Superior temporal gyrus (tissue), 1 donor: ENCODE results near the gene WDR1.

Source experiments
- DNase-seq: peaks from one replicate; pipeline ENCODE4 v3.0.0-alpha.2; 2016; ENCODE audit errors: extremely low spot score

The WDR1 gene

DNA sequence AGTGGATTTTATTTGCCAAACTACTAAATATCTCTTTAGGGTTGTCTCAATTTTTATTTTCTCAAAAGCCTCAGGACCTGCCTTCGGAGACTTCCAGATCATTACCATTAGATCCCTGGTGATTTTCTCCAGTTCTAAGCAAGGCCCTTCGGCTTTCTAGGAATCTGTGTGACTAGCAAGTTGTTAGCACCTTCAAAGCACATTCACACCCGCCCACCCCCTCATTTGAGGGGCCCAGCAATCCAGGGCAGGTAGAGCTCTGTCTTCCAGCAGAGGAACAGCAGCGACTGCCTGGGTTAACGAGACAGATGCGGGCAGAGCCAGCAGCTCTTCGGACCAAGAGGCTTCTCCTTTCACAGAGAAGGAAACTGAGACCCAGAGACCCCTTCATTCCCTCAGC is 2.0 kb downstream of the WDR1 start:
- no peak for DNase-seq

GRCh38 chr4:10114147-10114546 is 2.5 kb downstream of the WDR1 start:
- DNase-seq, result no peak

- DNase-seq, result no peak
Measured at GRCh38 chr4:10113362-10114047, 3.1 kb downstream of the WDR1 start.

- DNase-seq, result no peak
Measured at GRCh38 chr4:10112658-10113284, 3.8 kb downstream of the WDR1 start.

- DNase-seq, result no peak
Measured at GRCh38 chr4:10111067-10111801, 5.4 kb downstream of the WDR1 start.

DNA sequence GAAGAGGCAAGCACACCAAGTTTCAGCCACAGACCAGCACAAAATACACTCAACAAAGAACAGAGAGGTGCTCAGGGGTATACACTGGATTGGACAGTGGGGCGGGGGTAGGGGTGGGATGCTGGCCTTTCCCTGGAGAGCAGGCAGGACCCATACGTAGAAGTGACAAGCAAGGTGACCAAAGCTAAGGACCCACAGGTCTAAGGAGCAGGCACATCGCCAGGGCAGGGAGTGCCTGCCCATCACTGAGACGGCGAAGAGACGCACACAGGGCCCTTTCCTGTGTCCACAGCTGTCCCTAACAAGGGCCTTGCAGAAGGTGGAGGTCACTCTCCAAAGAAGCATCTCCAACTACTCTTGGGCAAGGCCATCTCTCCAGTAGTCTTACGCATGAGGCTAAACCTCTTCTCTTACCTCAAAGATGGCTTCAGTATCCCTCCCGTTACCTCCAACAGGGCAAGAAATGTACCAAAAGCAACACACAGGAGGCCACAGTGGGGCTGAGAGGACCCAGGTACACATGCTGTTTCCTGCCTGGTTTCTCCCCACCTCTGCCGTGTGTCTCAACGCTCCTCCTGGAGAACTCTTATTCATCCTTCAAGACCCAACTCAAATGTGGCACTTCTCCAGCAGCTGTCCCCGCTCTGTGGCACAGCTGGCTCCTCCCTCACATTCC is 6.5 kb downstream of the WDR1 start:
- no peak for DNase-seq

DNA sequence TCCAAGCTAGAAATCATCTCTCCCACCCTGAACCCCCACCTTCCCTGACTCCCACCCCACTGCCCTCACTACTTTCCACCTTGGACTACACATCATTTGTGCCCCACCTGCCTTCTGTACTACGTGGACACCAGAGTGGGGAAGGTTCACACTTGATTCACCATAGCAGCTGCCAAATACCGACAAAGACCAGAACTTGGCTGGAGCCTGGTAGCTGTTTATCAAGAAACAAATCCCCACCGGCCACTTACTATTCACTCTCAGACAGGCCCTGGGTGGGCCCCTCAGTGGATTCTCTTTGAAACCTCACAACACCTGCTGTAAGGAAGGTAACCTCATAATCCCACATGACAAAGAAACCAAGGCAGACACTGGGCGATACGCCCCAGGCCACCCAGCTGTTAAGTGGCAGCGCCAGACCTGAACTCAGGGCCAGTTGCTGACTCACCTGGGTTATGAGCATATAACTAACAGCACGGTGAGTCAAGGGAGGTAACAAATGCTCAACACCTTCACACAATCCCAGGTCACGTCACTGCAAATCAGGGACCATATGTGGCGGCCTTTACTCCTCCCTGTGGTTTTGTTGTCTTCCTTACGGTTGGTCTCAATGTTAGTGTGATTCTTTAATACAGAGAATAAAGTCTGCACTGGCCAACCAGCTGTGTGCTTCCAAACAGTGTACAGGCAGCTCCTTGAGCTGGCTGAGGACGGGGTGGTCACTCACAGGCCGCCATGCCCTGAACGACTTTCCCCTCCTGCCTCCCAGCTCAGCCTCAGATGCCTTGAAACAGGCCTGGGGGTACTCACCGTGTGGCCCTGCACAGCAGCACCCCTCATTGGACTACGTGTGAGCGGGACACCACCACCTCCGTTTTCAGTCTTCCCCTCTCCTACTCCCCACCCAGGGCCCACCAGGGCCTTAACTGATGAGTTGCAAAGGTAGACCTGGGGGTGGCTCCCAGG is 7.5 kb downstream of the WDR1 start:
- DNase-seq, result no peak

DNA sequence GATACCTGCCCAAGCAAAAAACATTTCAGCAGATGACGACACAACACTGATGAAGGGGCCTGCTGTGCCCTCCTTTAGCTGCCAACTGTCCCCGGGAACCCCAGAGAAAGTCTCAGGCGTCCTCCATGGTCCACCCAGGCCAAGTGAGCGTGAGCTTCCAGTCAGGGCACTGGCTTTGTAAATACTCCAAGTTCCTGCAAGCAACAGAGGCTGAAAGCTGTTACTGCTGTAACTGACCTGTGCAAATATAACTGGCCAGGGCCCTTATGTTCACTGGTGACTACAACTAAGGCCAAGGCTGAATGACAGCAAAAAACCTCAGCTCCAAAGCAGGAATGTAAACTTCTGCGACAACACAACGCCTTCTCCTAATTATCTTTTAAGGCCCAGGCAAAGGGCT is 8.2 kb downstream of the WDR1 start:
- no peak for DNase-seq

DNA sequence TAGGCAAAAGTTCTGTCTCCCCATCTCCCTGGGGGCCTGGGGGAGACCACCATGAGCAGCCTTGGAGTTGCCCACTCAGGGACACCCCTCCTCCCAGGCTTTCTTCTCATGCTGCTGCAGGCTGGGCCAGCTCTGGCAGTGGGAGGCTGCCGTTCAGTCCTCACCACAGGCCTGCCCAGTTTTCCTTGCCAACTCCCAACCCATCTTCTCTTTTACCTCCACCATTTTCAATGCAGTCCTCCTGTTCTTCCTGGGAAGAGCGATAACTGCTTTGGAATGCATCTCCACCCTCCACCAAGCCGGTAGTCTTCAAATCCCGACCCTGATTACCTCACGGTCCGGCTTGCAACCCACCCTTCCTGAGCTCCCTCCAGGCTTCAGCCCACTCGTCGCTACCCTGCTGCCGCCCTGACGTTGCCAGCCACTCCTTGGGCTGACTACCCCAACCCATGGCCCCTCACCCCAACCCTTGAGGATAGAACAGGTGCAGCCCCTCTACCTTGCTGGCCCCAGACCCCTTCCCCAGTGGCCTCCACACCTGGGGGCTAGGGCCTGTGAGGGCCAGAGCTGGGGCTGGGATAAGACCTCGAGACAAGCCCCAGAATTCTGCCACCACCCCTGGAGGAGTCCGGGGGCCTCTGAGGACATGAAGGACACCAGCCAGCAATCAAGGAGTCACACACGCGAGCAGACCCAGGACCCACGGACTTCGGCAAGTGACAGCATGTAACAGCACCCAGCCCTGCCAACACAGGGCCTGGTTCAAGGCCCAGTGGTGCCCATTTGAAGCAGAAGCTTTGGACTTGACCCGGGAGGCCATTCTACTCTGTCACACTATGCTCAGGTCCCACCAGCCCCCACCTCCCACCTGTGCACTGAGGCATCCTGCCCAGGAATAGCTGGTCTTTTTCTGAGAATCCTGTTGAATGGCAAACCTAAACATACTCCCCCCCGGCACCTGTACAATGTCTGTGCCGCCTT is 9.2 kb downstream of the WDR1 start:
- DNase-seq, result no peak

GRCh38 chr4:10106421-10107039 is 10.1 kb downstream of the WDR1 start:
- DNase-seq, result peak; percentile 67

- no peak for DNase-seq
Measured at GRCh38 chr4:10105920-10106319, 10.7 kb downstream of the WDR1 start.

DNA sequence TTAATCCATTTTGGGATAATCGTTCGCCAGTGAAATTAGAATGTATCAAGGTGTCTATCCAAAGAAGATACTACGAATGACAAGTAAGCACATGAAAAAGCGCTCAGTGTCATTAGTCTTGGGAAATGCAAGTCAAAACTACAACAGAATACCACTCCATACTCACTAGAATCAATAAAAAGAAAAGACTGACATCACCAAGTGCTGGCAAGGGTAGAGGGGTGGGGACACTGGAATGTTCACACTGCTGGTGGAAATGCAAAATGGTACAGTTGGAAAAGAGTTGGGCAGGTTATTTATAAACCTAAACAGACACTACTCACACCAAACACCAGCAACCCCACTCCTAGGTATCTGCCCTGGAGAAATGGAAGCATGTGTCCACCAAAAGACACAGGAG is 11.2 kb downstream of the WDR1 start:
- no peak for DNase-seq

DNA sequence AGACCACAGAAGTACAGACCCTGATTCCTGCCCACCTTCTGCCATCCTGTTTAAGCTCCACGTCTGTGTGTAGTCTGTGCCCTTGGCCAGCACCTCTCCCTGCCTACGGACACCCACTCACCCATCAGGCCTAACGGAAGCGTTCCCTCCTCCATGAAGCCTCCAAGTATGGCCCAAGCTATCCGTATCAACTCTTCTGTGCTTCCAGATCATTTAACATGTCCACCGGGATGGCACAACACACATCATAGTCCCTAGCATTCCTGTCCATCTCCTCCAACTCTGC is 11.7 kb downstream of the WDR1 start:
- no peak for DNase-seq

- DNase-seq, result peak; percentile 49
Measured at GRCh38 chr4:10104211-10104990, 12.2 kb downstream of the WDR1 start.

- no peak for DNase-seq
Measured at GRCh38 chr4:10102474-10103332, 13.9 kb downstream of the WDR1 start.

GRCh38 chr4:10101671-10102473 is 14.7 kb downstream of the WDR1 start:
- no peak for DNase-seq

DNA sequence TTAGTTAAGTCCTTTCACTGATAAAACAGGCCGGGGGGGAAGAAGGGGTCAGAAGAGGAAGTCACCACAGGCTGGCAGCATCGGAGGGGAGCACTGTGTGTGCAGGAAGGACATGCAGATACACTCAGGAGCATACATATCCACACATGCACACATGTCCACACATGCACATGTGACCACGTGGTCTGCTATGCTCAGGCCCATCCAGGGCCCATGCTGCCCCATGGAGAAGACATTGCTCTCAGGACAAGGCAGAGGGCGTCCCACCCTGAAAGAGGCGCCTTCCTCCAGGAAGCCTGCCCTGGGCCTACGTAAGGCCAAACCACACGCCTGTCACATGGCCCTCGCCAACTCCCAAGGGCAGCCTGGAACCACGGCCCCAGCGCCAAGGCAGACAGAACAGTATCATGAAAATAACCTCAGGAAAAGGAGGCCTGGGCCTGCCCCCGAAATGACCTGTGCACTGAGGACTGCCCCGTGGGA is 15.8 kb downstream of the WDR1 start:
- no peak for DNase-seq
